A549 (cell line): ENCODE data around the gene PITPNM1.

ENCODE experiments used
- BHLHE40 ChIP-seq: IDR thresholded peaks from 2 replicates; pipeline ENCODE4 v1.6.1; 2012; ENCODE audit warnings: low read depth, low read length, inconsistent platforms
- CEBPB ChIP-seq, 2 experiments: fragments of >200 bp in 1 of 2; sonication (Bioruptor Twin) in 1 of 2; formaldehyde crosslinking in 1 of 2; IDR thresholded peaks; 2 replicates each; pipeline ENCODE4 v1.6.1; 2012 to 2016
- CHD2 ChIP-seq: fragments of 150-350 bp; IDR thresholded peaks from 2 replicates; pipeline ENCODE4 v1.6.1; 2014; ENCODE audit warnings: low read length; ENCODE audit not compliant: partially characterized antibody
- EP300 ChIP-seq, 2 experiments: fragments of >200 bp; sonication (Bioruptor Twin); formaldehyde crosslinking; IDR thresholded peaks; 2 replicates in 1 of 2; 3 replicates in 1 of 2; pipeline ENCODE4 v1.6.1; 2016 to 2017
- KDM5A ChIP-seq: fragments of 200-600 bp; sonication (generic); IDR thresholded peaks from 2 replicates; pipeline ENCODE4 v1.6.1; 2016; ENCODE audit warnings: antibody characterized with exemption, mild to moderate bottlenecking
- MAFK ChIP-seq: fragments of 450-650 bp; IDR thresholded peaks from 2 replicates; pipeline ENCODE4 v1.6.1; 2014; ENCODE audit not compliant: partially characterized antibody
- NR3C1 ChIP-seq: fragments of >200 bp; sonication (Bioruptor Twin); formaldehyde crosslinking; IDR thresholded peaks from 3 replicates; pipeline ENCODE4 v1.6.1; 2017
- POLR2A ChIP-seq: IDR thresholded peaks from 2 replicates; pipeline ENCODE4 v1.6.1; 2012; ENCODE audit warnings: mild to moderate bottlenecking, low read length
- RFX5 ChIP-seq: fragments of 450-650 bp; IDR thresholded peaks from 2 replicates; pipeline ENCODE4 v1.7.1; 2014; ENCODE audit warnings: antibody characterized with exemption, mild to moderate bottlenecking, moderate library complexity
- TF ChIP-seq, protein P1 (sequence below): fragments of >200 bp; sonication (Bioruptor Twin); formaldehyde crosslinking; IDR thresholded peaks from 3 replicates; pipeline ENCODE4 v1.5.1; 2016
- TF ChIP-seq, protein P2 (sequence below): fragments of 200-600 bp; sonication (generic); IDR thresholded peaks from 2 replicates; pipeline ENCODE4 v1.6.1; 2016; ENCODE audit warnings: antibody characterized with exemption, mild to moderate bottlenecking, moderate library complexity
- TF ChIP-seq, protein P3 (sequence below): fragments of >200 bp; sonication (Bioruptor Twin); formaldehyde crosslinking; IDR thresholded peaks from 3 replicates; pipeline ENCODE4 v1.6.1; 2016
- TF ChIP-seq, protein P4 (sequence below): IDR thresholded peaks from 2 replicates; pipeline ENCODE4 v1.6.1; 2012

DNA sequence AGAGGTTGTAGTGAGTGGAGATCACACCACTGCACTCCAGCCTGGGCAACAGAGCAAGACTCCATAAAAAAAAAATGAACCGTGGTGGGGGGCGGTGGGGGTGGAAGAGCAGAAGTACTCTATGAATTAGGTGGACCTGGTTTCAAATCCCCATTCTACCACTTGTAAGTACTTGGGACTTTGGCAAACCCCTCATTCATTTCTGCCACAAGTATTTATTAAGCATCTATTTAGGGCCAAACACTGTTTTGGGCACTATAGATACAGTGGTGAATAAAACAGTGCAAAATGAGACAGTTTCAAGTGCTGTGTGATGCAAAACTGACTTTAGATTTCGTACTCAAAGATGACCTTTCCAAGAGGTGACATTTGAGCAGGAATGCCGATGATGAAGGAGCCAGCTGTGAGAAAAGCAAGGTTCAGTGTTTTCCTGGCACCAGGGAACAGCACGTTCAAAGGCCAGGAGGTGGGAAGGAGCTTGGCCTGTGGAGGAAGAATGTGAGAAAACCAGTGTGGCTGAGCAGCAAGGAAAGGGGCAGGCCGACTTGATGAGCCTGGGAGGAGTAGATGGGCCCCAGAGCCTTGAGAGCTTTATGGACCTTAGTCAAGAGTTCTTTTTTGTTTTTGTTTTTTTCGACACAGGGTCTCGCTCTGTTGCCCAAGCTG is 34.7 kb downstream of the PITPNM1 start:
- TF ChIP-seq, protein P1, sequence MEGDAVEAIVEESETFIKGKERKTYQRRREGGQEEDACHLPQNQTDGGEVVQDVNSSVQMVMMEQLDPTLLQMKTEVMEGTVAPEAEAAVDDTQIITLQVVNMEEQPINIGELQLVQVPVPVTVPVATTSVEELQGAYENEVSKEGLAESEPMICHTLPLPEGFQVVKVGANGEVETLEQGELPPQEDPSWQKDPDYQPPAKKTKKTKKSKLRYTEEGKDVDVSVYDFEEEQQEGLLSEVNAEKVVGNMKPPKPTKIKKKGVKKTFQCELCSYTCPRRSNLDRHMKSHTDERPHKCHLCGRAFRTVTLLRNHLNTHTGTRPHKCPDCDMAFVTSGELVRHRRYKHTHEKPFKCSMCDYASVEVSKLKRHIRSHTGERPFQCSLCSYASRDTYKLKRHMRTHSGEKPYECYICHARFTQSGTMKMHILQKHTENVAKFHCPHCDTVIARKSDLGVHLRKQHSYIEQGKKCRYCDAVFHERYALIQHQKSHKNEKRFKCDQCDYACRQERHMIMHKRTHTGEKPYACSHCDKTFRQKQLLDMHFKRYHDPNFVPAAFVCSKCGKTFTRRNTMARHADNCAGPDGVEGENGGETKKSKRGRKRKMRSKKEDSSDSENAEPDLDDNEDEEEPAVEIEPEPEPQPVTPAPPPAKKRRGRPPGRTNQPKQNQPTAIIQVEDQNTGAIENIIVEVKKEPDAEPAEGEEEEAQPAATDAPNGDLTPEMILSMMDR, result no peak
- TF ChIP-seq POLR2A, result no peak
- TF ChIP-seq, protein P2, sequence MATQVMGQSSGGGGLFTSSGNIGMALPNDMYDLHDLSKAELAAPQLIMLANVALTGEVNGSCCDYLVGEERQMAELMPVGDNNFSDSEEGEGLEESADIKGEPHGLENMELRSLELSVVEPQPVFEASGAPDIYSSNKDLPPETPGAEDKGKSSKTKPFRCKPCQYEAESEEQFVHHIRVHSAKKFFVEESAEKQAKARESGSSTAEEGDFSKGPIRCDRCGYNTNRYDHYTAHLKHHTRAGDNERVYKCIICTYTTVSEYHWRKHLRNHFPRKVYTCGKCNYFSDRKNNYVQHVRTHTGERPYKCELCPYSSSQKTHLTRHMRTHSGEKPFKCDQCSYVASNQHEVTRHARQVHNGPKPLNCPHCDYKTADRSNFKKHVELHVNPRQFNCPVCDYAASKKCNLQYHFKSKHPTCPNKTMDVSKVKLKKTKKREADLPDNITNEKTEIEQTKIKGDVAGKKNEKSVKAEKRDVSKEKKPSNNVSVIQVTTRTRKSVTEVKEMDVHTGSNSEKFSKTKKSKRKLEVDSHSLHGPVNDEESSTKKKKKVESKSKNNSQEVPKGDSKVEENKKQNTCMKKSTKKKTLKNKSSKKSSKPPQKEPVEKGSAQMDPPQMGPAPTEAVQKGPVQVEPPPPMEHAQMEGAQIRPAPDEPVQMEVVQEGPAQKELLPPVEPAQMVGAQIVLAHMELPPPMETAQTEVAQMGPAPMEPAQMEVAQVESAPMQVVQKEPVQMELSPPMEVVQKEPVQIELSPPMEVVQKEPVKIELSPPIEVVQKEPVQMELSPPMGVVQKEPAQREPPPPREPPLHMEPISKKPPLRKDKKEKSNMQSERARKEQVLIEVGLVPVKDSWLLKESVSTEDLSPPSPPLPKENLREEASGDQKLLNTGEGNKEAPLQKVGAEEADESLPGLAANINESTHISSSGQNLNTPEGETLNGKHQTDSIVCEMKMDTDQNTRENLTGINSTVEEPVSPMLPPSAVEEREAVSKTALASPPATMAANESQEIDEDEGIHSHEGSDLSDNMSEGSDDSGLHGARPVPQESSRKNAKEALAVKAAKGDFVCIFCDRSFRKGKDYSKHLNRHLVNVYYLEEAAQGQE, result no peak
- TF ChIP-seq RFX5, result no peak
- TF ChIP-seq, protein P3, sequence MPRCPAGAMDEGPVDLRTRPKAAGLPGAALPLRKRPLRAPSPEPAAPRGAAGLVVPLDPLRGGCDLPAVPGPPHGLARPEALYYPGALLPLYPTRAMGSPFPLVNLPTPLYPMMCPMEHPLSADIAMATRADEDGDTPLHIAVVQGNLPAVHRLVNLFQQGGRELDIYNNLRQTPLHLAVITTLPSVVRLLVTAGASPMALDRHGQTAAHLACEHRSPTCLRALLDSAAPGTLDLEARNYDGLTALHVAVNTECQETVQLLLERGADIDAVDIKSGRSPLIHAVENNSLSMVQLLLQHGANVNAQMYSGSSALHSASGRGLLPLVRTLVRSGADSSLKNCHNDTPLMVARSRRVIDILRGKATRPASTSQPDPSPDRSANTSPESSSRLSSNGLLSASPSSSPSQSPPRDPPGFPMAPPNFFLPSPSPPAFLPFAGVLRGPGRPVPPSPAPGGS, result no peak
- no peak for TF ChIP-seq KDM5A
- TF ChIP-seq, protein P4, sequence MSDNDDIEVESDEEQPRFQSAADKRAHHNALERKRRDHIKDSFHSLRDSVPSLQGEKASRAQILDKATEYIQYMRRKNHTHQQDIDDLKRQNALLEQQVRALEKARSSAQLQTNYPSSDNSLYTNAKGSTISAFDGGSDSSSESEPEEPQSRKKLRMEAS, result no peak
- no peak for TF ChIP-seq CEBPB (IDR thresholded peaks at IDR 0.05)
- TF ChIP-seq MAFK, result no peak
- TF ChIP-seq CHD2, result no peak
- TF ChIP-seq BHLHE40, result no peak
- TF ChIP-seq EP300 (IDR thresholded peaks at IDR 0.05), result no peak
- no peak for TF ChIP-seq NR3C1
